Progenitor cell of endocrine pancreas (in vitro differentiated cells): Measurements from ENCODE around the gene PMS1. TPM values are rescaled to one million over a fixed set of nuclear protein-coding genes. Genes with fewer than 3 reads are reported as not detected.
"Not testable (repeated sequence)": the region's sequence is repeated elsewhere in the genome, so short reads cannot be mapped to it uniquely, and the experiment has no call there.

Experiments
- DNase-seq: peaks from one replicate; pipeline ENCODE4 v3.0.0; 2021; ENCODE audit warnings: low spot score; ENCODE audit not compliant: unreplicated experiment
- H3K27ac Mint-ChIP-seq: 2 replicates; pipeline ENCODE4 v1.8.0; 2021; ENCODE audit warnings: mild to moderate bottlenecking, moderate library complexity, mixed read lengths
- H3K27me3 Mint-ChIP-seq: 2 replicates; pipeline ENCODE4 v1.8.0; 2021; ENCODE audit warnings: mixed read lengths
- H3K36me3 Mint-ChIP-seq: 2 replicates; pipeline ENCODE4 v1.8.0; 2022; ENCODE audit warnings: mixed read lengths; ENCODE audit not compliant: insufficient read depth
- H3K4me1 Mint-ChIP-seq: 2 replicates; pipeline ENCODE4 v1.8.0; 2021; ENCODE audit warnings: low read depth, mixed read lengths
- H3K4me3 Mint-ChIP-seq: 2 replicates; pipeline ENCODE4 v1.8.0; 2021; ENCODE audit warnings: low read depth, mild to moderate bottlenecking, moderate library complexity, mixed read lengths
- H3K9me3 Mint-ChIP-seq: 2 replicates; pipeline ENCODE4 v1.8.0; 2021; ENCODE audit warnings: low read depth, mixed read lengths
- long read RNA-seq: library from polyadenylated mRNA; unstranded; transcript quantifications from one replicate; pipeline ENCODE4 v2.0.0, GENCODE V29; 2020
- total RNA-seq: library from RNA; stranded (reverse); gene quantifications from 2 replicates; pipeline ENCODE4 v1.2.1, GENCODE V29; 2021
- TF ChIP-seq, protein P1 (sequence below): fragments of 200-600 bp; sonication (generic); IDR thresholded peaks from one replicate; pipeline ENCODE4 v1.5.0; 2021; ENCODE audit warnings: antibody characterized with exemption, mild to moderate bottlenecking; ENCODE audit not compliant: unreplicated experiment

PMS1 gene
- total RNA-seq = 63.6 and 72.4 TPM in 2 replicates
- long read RNA-seq, transcript PMS1-215 (12 exons, 2,576 nt) = minor isoform, 5 of 233 reads
- long read RNA-seq, transcript PMS1-213 (13 exons, 3,225 nt) = major isoform, 18 of 233 reads
- long read RNA-seq, partial matches to known transcripts = 149 of 233 reads
- long read RNA-seq, other reads (novel, unspliced or antisense) = 60 of 233 reads

DNA sequence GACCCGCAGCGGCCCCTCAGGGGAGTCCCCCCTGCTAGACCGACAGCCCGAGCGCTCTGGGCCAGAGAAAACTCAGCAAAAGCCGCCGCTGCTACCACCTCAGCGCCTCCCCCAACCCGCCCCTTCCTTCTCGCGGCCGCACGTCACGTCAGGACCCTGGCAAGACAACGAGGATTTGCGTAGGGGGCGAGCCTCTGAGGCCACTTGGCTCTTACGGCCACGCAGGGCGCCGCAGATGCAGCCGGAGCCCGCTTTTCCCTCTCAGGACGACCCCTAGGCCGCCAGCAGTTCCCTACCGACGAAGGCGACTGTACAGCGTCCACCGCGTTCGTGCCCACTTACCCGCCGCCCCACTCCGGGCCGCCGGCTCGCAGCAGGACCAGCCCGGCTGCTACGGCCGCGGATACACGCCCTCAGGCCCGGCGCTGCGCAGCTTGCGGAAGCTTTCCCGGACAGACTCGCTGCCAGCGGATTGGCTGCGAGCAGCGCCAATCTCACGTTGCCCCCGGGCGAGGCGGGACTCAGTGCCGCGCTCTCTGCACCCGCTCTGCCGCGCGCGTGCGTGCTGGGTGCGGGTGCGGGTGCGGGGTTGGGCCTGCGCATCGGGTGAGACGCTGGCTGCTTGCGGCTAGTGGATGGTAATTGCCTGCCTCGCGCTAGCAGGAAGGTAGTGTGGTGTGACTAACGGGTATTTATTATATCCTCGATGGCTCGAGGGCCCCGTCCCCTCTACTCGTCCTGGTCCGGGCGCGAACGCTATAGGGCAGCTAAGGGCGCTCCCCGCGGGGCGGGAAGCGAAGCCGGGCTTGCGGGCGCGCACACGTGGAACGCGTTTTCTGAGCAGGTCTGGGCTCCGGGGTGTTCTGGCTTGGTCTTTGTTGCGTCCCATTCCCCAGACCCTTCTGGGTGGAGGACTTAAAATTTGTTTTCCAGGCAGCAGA, at the start of gene PMS1, which contains the start of gene ORMDL1:
PMS1 (plus strand) TSS at position 524 of the 941 bp plus-strand sequence. CDS start 7,360 bp downstream, outside the sequence.
ORMDL1 (minus strand) TSS at position 413 of the 941 bp plus-strand sequence. CDS start 1,744 bp downstream, outside the sequence.
- Mint-ChIP-seq H3K27ac (peak within 1 kb of the TSS; percentile 95), H3K4me1 (peaks cover 28% of the 10 kb centered on the region), H3K9me3 (no peaks in the 10 kb centered on the region), H3K4me3 (peak within 1 kb of the TSS; percentile 93), H3K27me3 (no peaks in the 10 kb centered on the region), H3K36me3 (peaks cover 19% of the 10 kb centered on the region)
- TF ChIP-seq, protein P1, sequence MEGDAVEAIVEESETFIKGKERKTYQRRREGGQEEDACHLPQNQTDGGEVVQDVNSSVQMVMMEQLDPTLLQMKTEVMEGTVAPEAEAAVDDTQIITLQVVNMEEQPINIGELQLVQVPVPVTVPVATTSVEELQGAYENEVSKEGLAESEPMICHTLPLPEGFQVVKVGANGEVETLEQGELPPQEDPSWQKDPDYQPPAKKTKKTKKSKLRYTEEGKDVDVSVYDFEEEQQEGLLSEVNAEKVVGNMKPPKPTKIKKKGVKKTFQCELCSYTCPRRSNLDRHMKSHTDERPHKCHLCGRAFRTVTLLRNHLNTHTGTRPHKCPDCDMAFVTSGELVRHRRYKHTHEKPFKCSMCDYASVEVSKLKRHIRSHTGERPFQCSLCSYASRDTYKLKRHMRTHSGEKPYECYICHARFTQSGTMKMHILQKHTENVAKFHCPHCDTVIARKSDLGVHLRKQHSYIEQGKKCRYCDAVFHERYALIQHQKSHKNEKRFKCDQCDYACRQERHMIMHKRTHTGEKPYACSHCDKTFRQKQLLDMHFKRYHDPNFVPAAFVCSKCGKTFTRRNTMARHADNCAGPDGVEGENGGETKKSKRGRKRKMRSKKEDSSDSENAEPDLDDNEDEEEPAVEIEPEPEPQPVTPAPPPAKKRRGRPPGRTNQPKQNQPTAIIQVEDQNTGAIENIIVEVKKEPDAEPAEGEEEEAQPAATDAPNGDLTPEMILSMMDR = peak; percentile 13
- DNase-seq = peak; percentile 93

DNA sequence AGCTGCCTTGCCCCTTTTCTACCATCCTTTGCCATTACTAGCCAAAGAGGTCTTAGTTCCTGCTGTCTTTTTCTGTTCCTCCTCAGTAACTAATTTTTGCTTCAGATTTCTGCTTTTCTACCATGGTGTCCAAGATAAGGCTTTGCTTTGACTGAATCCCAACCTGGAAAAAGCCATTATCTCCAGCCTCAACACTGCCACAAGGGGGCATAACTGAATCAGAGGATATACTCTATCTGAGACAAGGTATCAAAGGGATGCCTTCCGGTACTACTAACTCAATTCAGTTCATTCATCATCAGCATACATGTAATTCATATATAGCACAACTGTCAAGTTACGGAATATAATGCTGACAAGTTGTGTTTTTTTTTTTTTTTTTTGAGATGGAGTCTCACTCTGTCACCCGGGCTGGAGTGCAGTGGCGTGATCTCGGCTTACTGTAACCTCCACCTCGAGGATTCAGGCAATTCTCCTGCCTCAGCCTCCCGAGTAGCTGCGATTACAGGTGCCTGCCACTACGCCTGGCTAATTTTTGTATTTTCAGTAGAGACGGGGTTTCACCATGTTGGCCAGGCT, 33.1 kb upstream of the PMS1 start:
- TF ChIP-seq, protein P1 = peak; percentile 59
- H3K4me1 Mint-ChIP-seq = no peaks in the 10 kb centered on the region
- peaks cover 5% of the 10 kb centered on the region for H3K36me3 Mint-ChIP-seq
- DNase-seq = no peak
- no peak overlapping the region for H3K27ac Mint-ChIP-seq
- no peak overlapping the region for H3K4me3 Mint-ChIP-seq
- H3K27me3 Mint-ChIP-seq = no peaks in the 10 kb centered on the region
- no peaks in the 10 kb centered on the region for H3K9me3 Mint-ChIP-seq

DNA sequence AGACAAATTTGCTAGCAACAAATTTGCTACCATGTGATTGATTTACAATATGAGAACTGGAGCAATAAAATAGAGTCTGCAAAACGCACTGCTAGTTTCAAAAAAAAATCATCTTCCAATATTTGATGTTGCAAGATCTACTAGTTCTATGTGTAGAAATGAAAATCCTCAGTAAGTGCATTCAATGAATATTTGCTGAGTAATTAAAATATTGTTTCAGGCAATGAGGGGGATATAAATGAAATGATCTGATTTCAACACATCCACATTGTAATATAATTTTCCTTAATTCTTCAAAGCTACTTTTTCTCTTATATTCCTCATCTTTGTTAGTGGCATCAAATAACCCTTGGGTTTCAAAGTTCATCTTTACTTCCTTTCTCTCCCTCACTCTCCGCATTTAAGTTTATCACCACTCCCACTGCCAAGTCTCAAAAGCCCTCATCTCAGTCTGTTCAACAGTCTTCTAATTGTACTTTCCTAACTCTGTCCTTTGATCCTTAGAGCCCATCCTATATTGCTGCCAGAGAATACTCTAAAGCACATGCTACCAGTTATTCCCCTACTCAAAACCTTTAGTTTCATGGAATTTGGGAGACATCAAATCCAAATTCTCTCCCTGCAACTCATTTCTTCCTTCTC, 27.8 kb upstream of the PMS1 start:
- Mint-ChIP-seq H3K36me3 (peaks cover 8% of the 10 kb centered on the region), H3K9me3 (no peaks in the 10 kb centered on the region)
- DNase-seq = no peak

DNA sequence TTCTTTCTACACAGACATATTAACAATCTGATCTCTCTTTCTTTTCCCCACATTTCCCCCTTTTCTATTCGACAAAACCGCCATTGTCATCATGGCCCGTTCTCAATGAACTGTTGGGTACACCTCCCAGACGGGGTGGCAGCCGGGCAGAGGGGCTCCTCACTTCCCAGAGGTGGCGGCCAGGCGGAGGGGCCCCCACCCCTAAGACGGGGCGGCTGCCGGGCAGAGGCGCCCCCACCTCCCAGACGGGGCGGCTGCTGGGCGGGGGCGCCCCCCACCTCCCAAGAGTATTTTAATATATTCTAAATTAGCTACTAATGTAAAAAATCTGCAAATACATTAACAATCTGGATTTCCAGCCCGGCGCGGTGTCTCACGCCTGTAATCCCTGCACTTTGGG, 24.1 kb upstream of the PMS1 start:
- not testable (repeated sequence) for DNase-seq, H3K4me1 Mint-ChIP-seq, H3K9me3 Mint-ChIP-seq, H3K4me3 Mint-ChIP-seq, H3K27ac Mint-ChIP-seq, H3K27me3 Mint-ChIP-seq, H3K36me3 Mint-ChIP-seq

More for the DNA sequence above, 27.8 kb upstream of the PMS1 start:
- H3K4me1 Mint-ChIP-seq = no peaks in the 10 kb centered on the region
- TF ChIP-seq, protein P1 = no peak
- H3K27ac Mint-ChIP-seq = no peak overlapping the region
- no peak overlapping the region for H3K4me3 Mint-ChIP-seq
- no peaks in the 10 kb centered on the region for H3K27me3 Mint-ChIP-seq

DNA sequence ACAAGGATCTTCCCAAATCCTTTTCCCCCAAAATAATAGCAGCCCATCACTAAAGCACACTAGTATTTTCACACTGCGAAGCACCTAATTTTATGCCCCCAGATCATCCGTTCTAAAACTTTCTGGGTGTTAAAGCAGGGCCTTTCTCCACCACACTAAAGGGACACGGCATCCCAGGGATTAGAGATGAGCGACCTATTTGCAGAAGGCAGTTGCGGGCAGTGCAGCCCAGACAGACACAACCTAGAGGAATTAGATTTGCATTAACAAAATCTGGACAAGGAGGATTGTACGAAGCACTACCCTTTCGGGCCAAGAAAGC, 22.1 kb upstream of the PMS1 start:
- TF ChIP-seq, protein P1 = no peak

More for the DNA sequence above, 22.1 kb upstream of the PMS1 start:
- Mint-ChIP-seq H3K4me1 (peaks cover 4% of the 10 kb centered on the region), H3K9me3 (no peaks in the 10 kb centered on the region), H3K36me3 (peaks cover 11% of the 10 kb centered on the region), H3K27me3 (no peaks in the 10 kb centered on the region), H3K4me3 (peak overlapping the region; percentile 88), H3K27ac (peak overlapping the region; percentile 94)
- DNase-seq = no peak
